Body of pancreas (tissue), 4 donors: Measurements from ENCODE around the gene SCN8A.

ENCODE experiments used
- CTCF ChIP-seq, 7 experiments: fragments of 450-650 bp in 4 of 7; fragments of 200-600 bp in 3 of 7; sonication (generic) in 3 of 7; IDR thresholded peaks; one replicate each; pipeline ENCODE4 v1.5.1; 2016 to 2019; ENCODE audit warnings: antibody characterized with exemption in 7 of 7
- POLR2A ChIP-seq, 3 donors: fragments of 450-650 bp; IDR thresholded peaks; one replicate each; pipeline ENCODE4 v1.6.1; 2016; ENCODE audit warnings: antibody characterized with exemption in 3 of 3, mild to moderate bottlenecking in 2 of 3

- TF ChIP-seq CTCF (IDR thresholded peaks at IDR 0.05) (no peak), POLR2A (IDR thresholded peaks at IDR 0.05) (no peak)
These were observed 9.7 kb downstream of the SCN8A start for GRCh38 chr12:51600721-51601120.
